ENCODE measurements around the gene VPS26B. TPM values are rescaled to one million over a fixed set of nuclear protein-coding genes. Genes with fewer than 3 reads are reported as not detected.

VPS26B gene
- total RNA-seq, 1 experiment from 2014 or later: 29.3 TPM

- TF ChIP-seq AR (CRISPR knock-in tag; IDR thresholded peaks at IDR 0.05) (no peak), JAZF1 (CRISPR knock-in tag; IDR thresholded peaks at IDR 0.05) (no peak), SP1 (CRISPR knock-in tag; conservative IDR thresholded peaks at IDR 0.05) (no peak), USF2 (CRISPR knock-in tag; IDR thresholded peaks at IDR 0.05) (no peak), PRDM15 (CRISPR knock-in tag; IDR thresholded peaks at IDR 0.05) (no peak), ZNF416 (CRISPR knock-in tag; IDR thresholded peaks at IDR 0.05) (no peak), NR1H2 (CRISPR knock-in tag; IDR thresholded peaks at IDR 0.05) (no peak)
These were observed 7.7 kb upstream of the VPS26B start (continued) for GRCh38 chr11:134216816-134217215.

- DNase-seq (ENCODE audit: low spot score): no peak
- Mint-ChIP-seq H3K4me1 (peaks cover 27% of the 10 kb centered on the region), H3K27me3 (ENCODE audit: low read depth) (peaks cover 8% of the 10 kb centered on the region), H3K27ac (peak overlapping the region; percentile 52), H3K4me3 (peak overlapping the region; percentile 93), H3K36me3 (peaks cover 22% of the 10 kb centered on the region), H3K9me3 (no peaks in the 10 kb centered on the region)
- POLR2A ChIA-PET: no interaction called here
- ATAC-seq: no peak
- CTCF ChIA-PET: interaction anchor here (2.4 to 3.3 kb wide), 4 partner anchors 16 to 53 kb away, joined by 13 to 22 read pairs (median 14); partner anchors contain the start of gene GLB1L3
- no peak for TF ChIP-seq KAT7 (CRISPR knock-in tag; IDR thresholded peaks at IDR 0.05; ENCODE audit: borderline replicate concordance)
- no peak for TF ChIP-seq ZNF121 (CRISPR knock-in tag; IDR thresholded peaks at IDR 0.05)
- TF ChIP-seq NR2C2 (CRISPR knock-in tag; IDR thresholded peaks at IDR 0.05): no peak
- TF ChIP-seq ZNF219 (CRISPR knock-in tag; IDR thresholded peaks at IDR 0.05; ENCODE audit: borderline replicate concordance): no peak
- TF ChIP-seq FOXK1 (CRISPR knock-in tag; IDR thresholded peaks at IDR 0.05): no peak
- no peak for TF ChIP-seq FOXP4 (CRISPR knock-in tag; IDR thresholded peaks at IDR 0.05)
- no peak for TF ChIP-seq NFYB (CRISPR knock-in tag; conservative IDR thresholded peaks at IDR 0.05; ENCODE audit: low read depth)
- no peak for TF ChIP-seq JAZF1 (CRISPR knock-in tag; IDR thresholded peaks at IDR 0.05)
- no peak for TF ChIP-seq ZSCAN18 (CRISPR knock-in tag; IDR thresholded peaks at IDR 0.05)
- TF ChIP-seq GRHL2 (CRISPR knock-in tag; IDR thresholded peaks at IDR 0.05; ENCODE audit: insufficient replicate concordance, severe bottlenecking): no peak
- TF ChIP-seq AFF4 (CRISPR knock-in tag; IDR thresholded peaks at IDR 0.05; ENCODE audit: borderline replicate concordance): no peak
- TF ChIP-seq CBFB (CRISPR knock-in tag; IDR thresholded peaks at IDR 0.05; ENCODE audit: low read depth): no peak
- TF ChIP-seq GTF2I (CRISPR knock-in tag; conservative IDR thresholded peaks at IDR 0.05): no peak
- TF ChIP-seq USF2 (CRISPR knock-in tag; IDR thresholded peaks at IDR 0.05): no peak
These were observed 1.4 kb upstream of the VPS26B start for GRCh38 chr11:134223121-134223520.
